Lower lobe of right lung (tissue), 2 donors: Measurements from ENCODE around the gene ALKBH6. TPM values are rescaled to one million over a fixed set of nuclear protein-coding genes. Genes with fewer than 3 reads are reported as not detected.
A peak's percentile ranks its signal among the peaks of the same experiment; 100 is the strongest.

Source experiments
- ATAC-seq, 2 donors: fragments of 200-7000 bp; cut with Tn5 transposase; one replicate each; pipeline ENCODE4 v1.9.1; 2020 to 2022; ENCODE audit warnings: mild to moderate bottlenecking in 2 of 2, moderate library complexity in 2 of 2
- DNase-seq: peaks from one replicate; pipeline ENCODE4 v3.0.0-alpha.2; 2020
- H3K27ac ChIP-seq: fragments of 200-600 bp; one replicate; pipeline ENCODE4 v1.8.0; 2022
- H3K27me3 ChIP-seq: fragments of 200-600 bp; one replicate; pipeline ENCODE4 v1.8.0; 2022; ENCODE audit warnings: low read depth
- H3K36me3 ChIP-seq: fragments of 200-600 bp; one replicate; pipeline ENCODE4 v1.8.0; 2022; ENCODE audit warnings: mild to moderate bottlenecking
- H3K4me1 ChIP-seq: fragments of 200-600 bp; one replicate; pipeline ENCODE4 v1.8.0; 2022
- H3K4me3 ChIP-seq: fragments of 200-600 bp; one replicate; pipeline ENCODE4 v1.8.0; 2022; ENCODE audit warnings: mild to moderate bottlenecking
- H3K9me3 ChIP-seq: fragments of 200-600 bp; one replicate; pipeline ENCODE4 v1.8.0; 2022
- CTCF ChIP-seq: fragments of 200-600 bp; IDR thresholded peaks from one replicate; pipeline ENCODE4 v1.8.0; 2022; ENCODE audit warnings: antibody characterized with exemption, mild to moderate bottlenecking
- intact Hi-C: fragments of 100-400 bp; cut with DNase I; formaldehyde crosslinking; loops from one replicate; pipeline ENCODE4 v1.11.0; 2022
- total RNA-seq: library from RNA; stranded (reverse); fragmentation: NEBNext Ultra II Directional; extraction: Animal tissue kit (Norgen Biotek cat#: 25700); gene quantifications from one replicate; pipeline ENCODE4 v1.2.1, GENCODE V29; 2021
- donor health status: DM: no; HTN: yes; CAD: no; lungs with severe emphysema.

ALKBH6 gene
- total RNA-seq, 1 donor from 2014 or later: 21.0 TPM

GRCh38 chr19:36003284-36003683 is 10.7 kb downstream of the ALKBH6 start:
- H3K9me3 ChIP-seq: no peaks in the 10 kb centered on the region
- no peak for DNase-seq
- H3K27me3 ChIP-seq: no peaks in the 10 kb centered on the region
- H3K4me3 ChIP-seq: no peak overlapping the region
- TF ChIP-seq CTCF: no peak
- H3K4me1 ChIP-seq: peaks cover 14% of the 10 kb centered on the region
- ATAC-seq: no peak
- intact Hi-C loops: no loop called here
- H3K36me3 ChIP-seq: peaks cover 24% of the 10 kb centered on the region
- no peak overlapping the region for H3K27ac ChIP-seq

GRCh38 chr19:36001605-36002004 is 12.4 kb downstream of the ALKBH6 start:
- no peak for TF ChIP-seq CTCF
- no peaks in the 10 kb centered on the region for H3K9me3 ChIP-seq
- H3K27me3 ChIP-seq: no peaks in the 10 kb centered on the region
- H3K4me3 ChIP-seq: no peak overlapping the region
- H3K36me3 ChIP-seq: peaks cover 34% of the 10 kb centered on the region
- no peak overlapping the region for H3K27ac ChIP-seq
- peaks cover 18% of the 10 kb centered on the region for H3K4me1 ChIP-seq
- ATAC-seq: no peak
- no peak for DNase-seq
- intact Hi-C loops: no loop called here

GRCh38 chr19:35996777-35997176 is 17.2 kb downstream of the ALKBH6 start:
- Histone ChIP-seq H3K4me1 (peaks cover 39% of the 10 kb centered on the region), H3K9me3 (no peaks in the 10 kb centered on the region), H3K36me3 (peaks cover 18% of the 10 kb centered on the region), H3K27ac (no peak overlapping the region), H3K4me3 (peak overlapping the region; percentile 93), H3K27me3 (no peaks in the 10 kb centered on the region)
- no peak for TF ChIP-seq CTCF
- ATAC-seq (no peak), DNase-seq (no peak)
- intact Hi-C loops: no loop called here

GRCh38 chr19:35995048-35995993 is 18.7 kb downstream of the ALKBH6 start, which contains the start of gene SDHAF1:
Gene SDHAF1, plus strand, starts transcription at chr19:35995188. Its CDS starts 87 bp downstream, at chr19:35995275.
- peaks cover 39% of the 10 kb centered on the region for H3K4me1 ChIP-seq
- peaks cover 13% of the 10 kb centered on the region for H3K36me3 ChIP-seq
- DNase-seq (peak; percentile 99), ATAC-seq (peak; percentile 96 to 98)
- peak within 1 kb of the TSS; percentile 94 for H3K27ac ChIP-seq
- intact Hi-C loops: no loop called here
- H3K27me3 ChIP-seq: no peaks in the 10 kb centered on the region
- peak within 1 kb of the TSS; percentile 93 for H3K4me3 ChIP-seq
- H3K9me3 ChIP-seq: no peaks in the 10 kb centered on the region
- no peak for TF ChIP-seq CTCF

- H3K9me3 ChIP-seq: no peaks in the 10 kb centered on the region
- H3K4me3 ChIP-seq: peak overlapping the region; percentile 93
- peaks cover 13% of the 10 kb centered on the region for H3K36me3 ChIP-seq
- DNase-seq (no peak), ATAC-seq (peak; percentile 2 to 29)
- no peak for TF ChIP-seq CTCF
- intact Hi-C loops: no loop called here
- H3K27me3 ChIP-seq: no peaks in the 10 kb centered on the region
- H3K4me1 ChIP-seq: peaks cover 28% of the 10 kb centered on the region
- peak overlapping the region; percentile 94 for H3K27ac ChIP-seq
Observed at GRCh38 chr19:35993923-35994598, 20.0 kb downstream of the ALKBH6 start.
